Epidermal melanocyte (primary cell): Measurements from ENCODE around the gene OLIG2.

ENCODE experiments used
- DNase-seq: peaks from one replicate; pipeline ENCODE4 v3.0.0; 2011; ENCODE audit warnings: low spot score; ENCODE audit not compliant: insufficient read length

OLIG2 gene

DNA sequence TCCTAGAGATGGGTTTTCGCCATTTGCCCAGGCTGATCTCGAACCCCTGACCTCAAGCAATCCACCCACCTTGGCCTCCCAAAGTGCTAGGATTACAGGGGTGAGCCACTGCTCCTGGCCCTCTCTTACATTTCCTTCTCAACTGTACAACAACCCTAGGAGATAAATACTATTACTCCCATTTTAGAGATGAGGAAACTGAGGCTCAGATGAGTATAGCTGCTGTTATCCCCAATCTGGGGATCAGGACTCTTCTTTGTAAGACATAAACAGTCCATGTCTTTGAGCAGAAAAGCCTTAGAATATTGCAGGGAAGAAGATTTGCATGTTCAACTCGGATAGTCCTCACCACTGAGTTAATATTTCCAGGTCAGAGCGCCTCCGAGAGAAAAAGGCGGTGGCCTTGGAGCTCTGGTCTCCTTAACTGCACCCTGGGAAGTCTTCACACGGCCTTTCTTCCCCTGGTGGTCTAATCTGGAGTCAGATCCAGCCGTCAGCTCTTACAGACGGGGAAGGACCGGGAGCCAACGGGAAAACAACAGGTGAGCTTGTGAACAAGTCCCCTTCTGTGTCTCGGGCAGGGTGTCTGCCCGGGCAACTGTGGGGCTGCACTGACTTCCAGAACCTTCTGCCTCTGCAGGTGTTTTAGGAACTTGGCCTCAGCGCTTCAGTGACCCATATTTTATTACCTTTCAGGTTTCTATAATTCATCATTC, 38.3 kb downstream of the OLIG2 start:
- no peak for DNase-seq

DNA sequence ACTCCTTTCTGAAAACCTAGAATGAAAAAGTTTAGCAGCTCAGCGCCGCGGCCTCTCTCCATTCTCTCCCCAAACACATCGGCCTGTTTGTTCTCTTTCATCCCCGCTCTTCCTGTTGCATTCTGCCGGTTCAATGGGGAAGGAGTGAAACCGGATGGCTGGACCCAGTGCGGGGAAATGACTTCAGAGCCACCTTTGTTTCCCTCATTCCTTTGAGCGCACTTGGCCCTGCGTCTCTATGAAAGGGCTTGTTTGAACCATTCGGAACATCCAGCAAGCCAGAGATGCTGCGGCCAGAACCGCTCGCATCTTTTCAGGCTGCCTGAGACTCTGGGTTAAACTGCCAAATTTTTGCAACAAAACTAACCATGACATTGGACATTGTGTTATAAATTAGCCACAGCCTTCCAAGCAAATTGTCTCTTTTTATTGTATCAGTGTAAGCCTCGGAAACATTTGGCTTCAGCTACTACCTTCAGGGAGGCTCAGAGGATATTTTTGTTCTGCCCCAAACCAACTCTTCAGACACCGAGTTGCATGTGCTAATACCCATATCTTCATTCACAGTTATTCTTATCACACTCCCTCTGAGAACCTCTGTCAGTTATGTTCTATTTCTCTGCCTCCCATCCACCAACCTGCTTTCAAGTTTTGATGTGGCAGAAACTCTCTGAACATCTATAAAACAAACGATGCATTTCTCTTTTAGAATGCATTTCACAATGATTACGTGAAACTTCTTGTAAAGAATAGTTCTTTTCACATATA, 39.1 kb downstream of the OLIG2 start:
- DNase-seq: no peak

DNA sequence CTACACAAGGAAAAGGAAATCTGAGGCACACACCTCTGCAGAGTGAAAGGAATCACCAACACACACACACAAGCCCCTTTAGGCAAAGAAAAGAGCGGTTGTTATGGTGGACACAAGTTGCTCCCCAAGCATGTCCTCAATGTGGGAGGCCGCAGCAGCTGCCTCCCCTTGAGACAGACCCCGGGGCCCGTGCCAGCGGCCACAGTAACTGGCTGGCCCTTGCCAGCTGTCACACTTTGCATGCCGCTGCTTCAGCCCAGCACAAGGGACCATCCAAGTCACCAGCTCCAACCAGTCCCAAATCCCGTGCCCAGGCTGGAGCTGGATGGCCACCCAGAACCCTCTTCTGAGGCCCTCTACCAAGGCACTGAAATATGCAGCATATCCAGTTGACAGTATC, 41.3 kb downstream of the OLIG2 start:
- no peak for DNase-seq

DNA sequence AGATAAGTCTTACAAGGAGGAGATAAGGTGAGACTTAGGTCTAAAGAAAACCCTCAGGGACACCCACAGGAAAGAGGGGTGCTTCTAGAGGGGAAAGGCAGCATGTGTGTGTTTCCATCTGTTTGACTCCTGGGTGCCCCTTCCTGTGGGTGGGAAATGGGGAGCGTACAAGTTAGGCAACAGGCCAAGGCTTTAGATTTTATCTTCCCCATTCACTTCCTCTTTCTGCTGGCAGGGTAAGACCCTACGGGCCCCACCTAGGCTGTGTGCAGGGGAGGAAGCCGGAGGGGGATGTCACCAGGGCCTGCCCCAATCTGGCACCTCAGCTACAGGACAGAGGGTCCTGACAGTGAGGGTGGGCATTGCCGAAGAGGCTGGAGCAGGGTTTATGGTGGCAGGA, 41.7 kb downstream of the OLIG2 start:
- no peak for DNase-seq

DNA sequence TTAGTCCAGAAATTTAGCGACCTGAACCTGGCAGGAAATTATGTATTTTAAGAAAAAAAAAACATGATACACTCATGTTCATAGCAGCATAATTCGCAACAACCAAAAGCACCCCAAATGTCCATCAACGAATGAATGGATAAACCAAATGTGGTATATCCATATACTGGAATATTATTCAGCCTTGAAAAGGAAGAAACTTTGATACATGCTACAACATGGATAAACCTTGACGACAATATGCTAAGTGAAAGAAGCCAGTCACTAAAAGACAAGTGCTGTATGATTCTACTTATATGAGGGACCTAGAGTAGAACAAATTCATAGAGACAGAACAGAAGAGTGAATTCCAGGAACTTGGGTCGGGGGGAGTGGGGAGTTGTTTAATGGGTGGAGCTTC, 43.5 kb downstream of the OLIG2 start:
- DNase-seq: no peak

DNA sequence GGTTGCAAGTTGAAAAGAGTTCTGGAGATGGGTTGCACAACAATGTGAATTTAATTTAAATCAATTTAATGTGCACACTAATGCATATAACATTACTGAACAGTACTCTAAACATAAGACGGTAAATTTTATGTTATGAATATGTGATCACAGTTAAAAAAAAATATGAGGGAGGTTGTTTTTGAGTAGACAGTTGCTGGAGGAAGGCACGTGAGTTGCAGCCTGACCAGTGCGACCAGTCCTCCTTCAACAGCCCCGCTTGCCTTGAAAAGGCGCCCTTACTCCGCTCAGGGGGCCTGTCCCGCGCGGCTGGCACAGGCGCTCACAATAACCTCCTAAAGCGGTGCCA, 43.9 kb downstream of the OLIG2 start:
- DNase-seq: no peak

DNA sequence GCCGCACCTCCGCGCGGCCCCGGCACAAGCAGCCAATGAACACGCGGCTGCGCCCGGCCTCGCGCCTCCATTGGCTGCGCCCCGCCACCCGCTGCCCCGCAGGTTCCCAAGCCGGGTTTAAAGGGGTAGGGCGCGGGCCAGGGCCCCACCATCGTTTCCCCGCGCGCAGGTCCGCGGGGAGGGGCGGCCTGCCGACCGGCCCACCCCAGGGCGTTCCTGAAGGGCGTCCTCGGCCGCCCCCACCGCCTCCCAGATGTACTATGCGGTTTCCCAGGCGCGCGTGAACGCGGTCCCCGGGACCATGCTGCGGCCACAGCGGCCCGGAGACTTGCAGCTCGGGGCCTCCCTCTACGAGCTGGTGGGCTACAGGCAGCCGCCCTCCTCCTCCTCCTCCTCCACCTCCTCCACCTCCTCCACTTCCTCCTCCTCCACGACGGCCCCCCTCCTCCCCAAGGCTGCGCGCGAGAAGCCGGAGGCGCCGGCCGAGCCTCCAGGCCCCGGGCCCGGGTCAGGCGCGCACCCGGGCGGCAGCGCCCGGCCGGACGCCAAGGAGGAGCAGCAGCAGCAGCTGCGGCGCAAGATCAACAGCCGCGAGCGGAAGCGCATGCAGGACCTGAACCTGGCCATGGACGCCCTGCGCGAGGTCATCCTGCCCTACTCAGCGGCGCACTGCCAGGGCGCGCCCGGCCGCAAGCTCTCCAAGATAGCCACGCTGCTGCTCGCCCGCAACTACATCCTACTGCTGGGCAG, 44.4 kb downstream of the OLIG2 start, which contains the start of gene OLIG1:
TSS of gene OLIG1 (plus strand) at position 148 of the 750 bp plus-strand sequence. CDS start at position 254, 106 bp downstream.
- no peak for DNase-seq

DNA sequence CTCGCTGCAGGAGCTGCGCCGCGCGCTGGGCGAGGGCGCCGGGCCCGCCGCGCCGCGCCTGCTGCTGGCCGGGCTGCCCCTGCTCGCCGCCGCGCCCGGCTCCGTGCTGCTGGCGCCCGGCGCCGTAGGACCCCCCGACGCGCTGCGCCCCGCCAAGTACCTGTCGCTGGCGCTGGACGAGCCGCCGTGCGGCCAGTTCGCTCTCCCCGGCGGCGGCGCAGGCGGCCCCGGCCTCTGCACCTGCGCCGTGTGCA, 44.9 kb downstream of the OLIG2 start:
- DNase-seq: no peak

DNA sequence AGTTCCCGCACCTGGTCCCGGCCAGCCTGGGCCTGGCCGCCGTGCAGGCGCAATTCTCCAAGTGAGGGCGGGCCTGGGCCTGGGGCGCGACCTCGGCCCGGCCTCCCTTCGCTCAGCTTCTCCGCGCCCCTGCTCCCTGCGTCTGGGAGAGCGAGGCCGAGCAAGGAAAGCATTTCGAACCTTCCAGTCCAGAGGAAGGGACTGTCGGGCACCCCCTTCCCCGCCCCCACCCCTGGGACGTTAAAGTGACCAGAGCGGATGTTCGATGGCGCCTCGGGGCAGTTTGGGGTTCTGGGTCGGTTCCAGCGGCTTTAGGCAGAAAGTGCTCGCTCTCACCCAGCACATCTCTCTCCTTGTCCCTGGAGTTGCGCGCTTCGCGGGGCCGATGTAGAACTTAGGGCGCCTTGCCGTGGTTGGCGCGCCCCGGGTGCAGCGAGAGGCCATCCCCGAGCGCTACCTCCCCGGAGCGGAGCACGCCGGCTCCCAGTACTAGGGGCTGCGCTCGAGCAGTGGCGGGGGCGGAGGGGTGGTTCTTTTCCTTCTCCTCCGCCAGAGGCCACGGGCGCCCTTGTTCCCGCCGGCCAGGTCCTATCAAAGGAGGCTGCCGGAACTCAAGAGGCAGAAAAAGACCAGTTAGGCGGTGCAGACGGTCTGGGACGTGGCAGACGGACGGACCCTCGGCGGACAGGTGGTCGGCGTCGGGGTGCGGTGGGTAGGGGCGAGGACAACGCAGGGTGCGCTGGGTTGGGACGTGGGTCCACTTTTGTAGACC, 45.4 kb downstream of the OLIG2 start:
- no peak for DNase-seq

DNA sequence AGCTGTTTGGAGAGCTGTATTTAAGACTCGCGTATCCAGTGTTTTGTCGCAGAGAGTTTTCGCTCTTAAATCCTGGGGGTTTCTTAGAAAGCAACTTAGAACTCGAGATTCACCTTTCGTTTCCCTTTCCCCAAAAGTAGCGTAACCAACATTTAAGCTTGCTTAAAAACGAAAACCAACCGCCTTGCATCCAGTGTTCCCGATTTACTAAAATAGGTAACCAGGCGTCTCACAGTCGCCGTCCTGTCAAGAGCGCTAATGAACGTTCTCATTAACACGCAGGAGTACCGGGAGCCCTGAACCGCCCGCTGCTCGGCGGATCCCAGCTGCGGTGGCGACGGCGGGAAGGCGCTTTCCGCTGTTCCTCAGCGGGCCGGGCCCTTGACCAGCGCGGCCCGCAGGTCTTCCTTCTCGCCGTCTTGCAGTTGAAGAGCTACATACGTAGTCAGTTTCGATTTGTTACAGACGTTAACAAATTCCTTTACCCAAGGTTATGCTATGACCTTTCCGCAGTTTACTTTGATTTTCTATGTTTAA, 46.1 kb downstream of the OLIG2 start:
- DNase-seq: no peak

DNA sequence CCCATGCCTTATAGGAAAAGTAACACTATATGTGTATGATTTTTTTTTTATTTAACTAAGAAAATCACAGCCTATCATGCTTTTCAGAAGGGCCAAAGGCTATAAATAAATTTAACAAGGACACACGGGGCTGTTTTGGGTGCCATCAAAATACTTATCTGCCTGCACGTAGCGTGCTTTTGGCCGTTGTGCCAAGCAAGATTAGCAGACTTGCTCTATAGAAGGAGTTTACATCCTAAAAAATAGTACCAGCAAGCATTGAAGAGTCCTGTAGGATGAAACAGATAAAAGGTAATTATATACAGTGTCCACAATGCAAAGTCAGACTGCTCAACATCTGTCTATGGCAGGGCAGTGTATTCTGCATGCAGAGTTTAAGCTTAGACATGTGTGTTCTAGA, 47.9 kb downstream of the OLIG2 start:
- DNase-seq: no peak

DNA sequence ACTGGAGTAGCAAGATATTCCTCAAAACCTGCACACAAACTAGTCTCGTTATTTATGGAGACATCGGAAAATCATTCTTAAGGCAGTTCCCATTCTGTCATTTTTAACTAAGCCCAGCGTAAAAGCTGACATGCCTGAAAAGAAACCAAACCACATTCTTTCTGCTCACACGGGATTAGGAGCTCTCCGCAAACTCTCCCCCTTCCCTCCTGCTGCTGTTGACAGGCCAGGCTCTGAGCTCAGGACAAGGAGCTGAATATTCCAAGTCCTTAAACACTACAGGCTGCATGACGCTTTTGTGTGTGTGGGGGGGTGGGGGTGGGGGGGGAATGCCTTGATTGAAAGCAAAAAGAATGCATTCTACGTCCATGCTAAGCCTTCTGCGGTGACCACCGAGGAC, 49.4 kb downstream of the OLIG2 start:
- no peak for DNase-seq

DNA sequence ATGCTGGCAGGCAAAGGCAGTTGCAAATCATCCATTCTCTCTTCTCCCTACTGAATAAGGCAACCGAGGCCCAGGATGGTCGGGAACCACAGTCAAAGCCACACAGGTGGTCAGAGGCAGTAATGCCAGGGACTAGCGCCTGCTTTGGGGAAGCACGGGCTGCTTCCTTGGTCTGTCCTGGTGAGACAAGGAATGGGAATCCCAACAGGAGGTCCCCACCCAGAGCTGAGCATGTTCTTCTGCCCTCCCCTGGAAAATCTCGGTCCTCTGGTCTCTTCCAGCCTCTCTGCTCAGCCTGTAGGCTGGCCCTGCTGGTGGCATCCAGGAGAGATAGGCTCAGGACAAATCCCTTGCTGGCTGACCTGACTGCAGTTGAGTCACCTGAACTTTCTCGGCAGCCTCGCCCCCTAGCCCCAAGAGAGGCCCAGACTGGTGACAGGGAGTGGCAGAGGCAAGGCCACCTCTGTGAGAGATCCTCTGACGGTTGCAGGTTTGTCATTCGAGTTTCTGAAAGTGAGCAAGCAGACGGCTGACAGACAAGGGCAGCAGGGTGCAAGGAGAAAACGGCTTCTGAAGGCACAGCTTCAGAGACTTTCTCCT, 50.0 kb downstream of the OLIG2 start:
- DNase-seq: no peak

DNA sequence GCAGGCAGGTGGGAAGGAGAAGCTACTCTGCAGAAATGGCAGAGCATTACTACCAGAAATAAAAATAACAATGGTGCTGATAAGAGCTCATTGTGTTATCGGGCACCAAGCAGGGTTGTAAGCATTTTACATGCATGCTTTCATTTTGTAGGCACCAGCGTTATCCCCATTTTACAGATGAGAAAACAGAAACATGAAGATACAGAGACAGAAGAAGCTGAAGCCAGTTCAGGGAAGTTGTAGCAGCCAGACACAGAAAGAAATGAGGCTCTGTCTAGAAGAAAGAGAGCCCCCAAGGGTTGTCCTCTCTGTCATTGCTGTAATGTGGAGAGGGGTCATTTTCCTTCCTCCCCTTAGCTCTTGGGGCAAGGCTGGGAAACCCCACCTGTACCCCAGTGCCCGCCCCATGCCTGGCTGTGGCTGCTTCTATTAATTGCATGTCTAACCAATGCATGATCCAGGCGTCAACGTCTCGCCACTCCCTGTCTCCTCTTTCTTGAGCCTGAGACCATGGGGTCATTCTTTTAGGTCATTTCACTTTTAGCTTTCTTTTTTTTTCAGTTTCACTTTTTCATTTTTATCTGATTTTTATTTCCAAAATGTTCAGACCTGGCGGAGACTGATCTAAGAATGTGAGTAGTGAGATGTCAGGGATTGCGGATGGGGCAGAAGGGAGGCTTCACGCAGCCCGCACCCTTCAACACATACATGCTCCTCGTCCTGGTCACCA, 51.0 kb downstream of the OLIG2 start:
- no peak for DNase-seq
